ENCODE results near the gene IMPA2. TPM values are rescaled to one million over a fixed set of nuclear protein-coding genes. Genes with fewer than 3 reads are reported as not detected.

The IMPA2 gene
- total and polyA plus RNA-seq, 2 of the 4 experiments (the other 2 are of a cell fraction), result 5.4 to 5.5 TPM

DNA sequence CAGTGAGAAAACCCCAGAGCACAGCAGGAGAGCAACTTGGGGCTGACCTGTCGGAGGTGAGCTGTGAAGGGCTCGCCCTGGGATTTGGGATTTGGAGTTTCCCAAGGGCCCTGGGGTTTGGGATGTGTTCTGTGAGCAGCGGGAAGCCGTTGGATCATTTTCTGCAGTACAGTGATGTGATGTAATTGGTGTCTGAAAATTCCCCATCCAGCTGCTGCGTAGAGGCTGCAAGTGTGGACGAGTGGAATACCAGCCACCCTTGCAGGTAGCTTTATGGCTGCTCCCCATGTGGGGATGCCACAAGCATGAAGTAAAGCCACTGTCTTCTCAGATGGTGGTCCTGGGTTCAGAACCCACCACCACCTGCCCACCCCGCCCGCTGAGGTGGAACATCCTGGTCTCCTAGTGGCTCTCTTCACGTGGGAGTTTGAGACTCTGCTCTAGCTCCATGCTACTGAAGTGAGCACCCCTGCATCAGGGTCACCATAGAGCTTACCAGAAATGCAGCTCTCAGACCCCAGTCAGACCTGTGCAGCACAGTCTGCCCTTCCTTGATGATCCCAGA, 15.0 kb downstream of the IMPA2 start:
- no peaks in the 10 kb centered on the region for H3K9me3 ChIP-seq (ENCODE audit: control insufficient read depth, insufficient read depth, low read length)
- peaks cover 2% of the 10 kb centered on the region; the same call in 1 of the 2 replicates for H3K36me3 ChIP-seq (ENCODE audit: control insufficient read depth, insufficient read depth, low read length)
- H3K4me3 ChIP-seq (ENCODE audit: insufficient read depth, low read depth, low read length), result no peak overlapping the region
- H3K27ac ChIP-seq (ENCODE audit: insufficient read depth, low read length), result no peak overlapping the region
- dilution Hi-C loops (cut with HindIII; ENCODE audit: low sequenced_read_pairs, unreplicated experiment), result no loop called here
- in situ Hi-C loops (cut with MboI; ENCODE audit: low sequenced_read_pairs), result loop anchor here (5.0 kb wide), 1 partner anchor 59 kb away; no protein-coding TSS in a partner anchor
- no TSS peak for BruUV-seq (replicated peaks)
- peaks cover 11% of the 10 kb centered on the region for H3K4me1 ChIP-seq (ENCODE audit: control insufficient read depth, insufficient read depth, low read length)
- H4K20me1 ChIP-seq (ENCODE audit: insufficient read depth, low read length), result peaks cover 5% of the 10 kb centered on the region; the same call in 1 of the 2 replicates
- H3K79me1 ChIP-seq (ENCODE audit: low read depth in 1 of 2, low read length in 2 of 2), result peaks cover 1 to 16% of the 10 kb centered on the region in 2 experiments; a peak in 2 of 4 replicates
- no peak overlapping the region for H3K4ac ChIP-seq (ENCODE audit: low read depth, low read length)
- ATAC-seq (ENCODE audit: low read depth) (no peak), DNase-seq (no peak)
- no peaks in the 10 kb centered on the region for H3K27me3 ChIP-seq (ENCODE audit: control insufficient read depth, insufficient read depth, low read length)
- no peak overlapping the region for H2BK120ac ChIP-seq (ENCODE audit: low read depth, low read length)
- no peak overlapping the region for H4K91ac ChIP-seq (ENCODE audit: insufficient read depth, low read depth, low read length)
- no peak overlapping the region for H3K18ac ChIP-seq (ENCODE audit: low read depth, low read length)
- H4K8ac ChIP-seq (ENCODE audit: low read depth in 2 of 2, low read length in 2 of 2), result no peak overlapping the region
- no peak overlapping the region for H3K56ac ChIP-seq (ENCODE audit: extremely low read depth, insufficient read depth, low read length)
- H2AFZ ChIP-seq (replicated peaks; ENCODE audit: low read length, poor library complexity), result no peak overlapping the region
- H3K23ac ChIP-seq (ENCODE audit: low read depth, low read length), result no peak overlapping the region
- ChIA-PET CTCF (interaction anchor here (0.6 to 7.5 kb wide), 11 partner anchors 8 to 263 kb away, joined by 3 to 109 read pairs (median 4); no protein-coding TSS in a partner anchor), POLR2A (ENCODE audit: unreplicated experiment) (no interaction called here)
- no peak overlapping the region for H4K5ac ChIP-seq (ENCODE audit: low read depth, low read length)
- H2AK9ac ChIP-seq (replicated peaks; ENCODE audit: low read depth, low read length, poor library complexity), result no peak overlapping the region
- H3K4me2 ChIP-seq (ENCODE audit: low read depth, low read length), result no peak overlapping the region
- no peak overlapping the region for H3K9ac ChIP-seq (ENCODE audit: low read depth, low read length)
- no peak overlapping the region for H2BK5ac ChIP-seq (ENCODE audit: low read depth, low read length, poor library complexity, severe bottlenecking)
- no peak overlapping the region for H2AK5ac ChIP-seq (ENCODE audit: low read depth, low read length)
- peaks cover 3% of the 10 kb centered on the region; the same call in 1 of the 2 replicates for H3K9me1 ChIP-seq (ENCODE audit: insufficient read depth, low read length)
- no peak overlapping the region for H2BK15ac ChIP-seq (ENCODE audit: low read depth, low read length)
- 83% methylated on average over 1 of the region's 9 CpGs; no CpG with 5 or more reads in 1 of the 2 experiments for WGBS, 2 experiments (ENCODE audit: extremely low coverage in 2 of 2, insufficient read length in 1 of 2)
- no peak for TF ChIP-seq MAZ (IDR thresholded peaks at IDR 0.05; ENCODE audit: borderline replicate concordance, low read depth, low read length)
- TF ChIP-seq CEBPB (IDR thresholded peaks at IDR 0.05; ENCODE audit: low read depth, low read length), result no peak
- TF ChIP-seq SMC3 (IDR thresholded peaks at IDR 0.05; ENCODE audit: low read depth, low read length), result no peak
- no peak for TF ChIP-seq NFE2L2 (IDR thresholded peaks at IDR 0.05; ENCODE audit: low read depth, low read length)
- no peak for TF ChIP-seq CHD1 (IDR thresholded peaks at IDR 0.05; ENCODE audit: low read depth, low read length)
- no peak for TF ChIP-seq RCOR1 (IDR thresholded peaks at IDR 0.05; ENCODE audit: insufficient replicate concordance, low read length)
- TF ChIP-seq MAFK (IDR thresholded peaks at IDR 0.05; ENCODE audit: low read depth, low read length), result no peak
- TF ChIP-seq, protein P1, sequence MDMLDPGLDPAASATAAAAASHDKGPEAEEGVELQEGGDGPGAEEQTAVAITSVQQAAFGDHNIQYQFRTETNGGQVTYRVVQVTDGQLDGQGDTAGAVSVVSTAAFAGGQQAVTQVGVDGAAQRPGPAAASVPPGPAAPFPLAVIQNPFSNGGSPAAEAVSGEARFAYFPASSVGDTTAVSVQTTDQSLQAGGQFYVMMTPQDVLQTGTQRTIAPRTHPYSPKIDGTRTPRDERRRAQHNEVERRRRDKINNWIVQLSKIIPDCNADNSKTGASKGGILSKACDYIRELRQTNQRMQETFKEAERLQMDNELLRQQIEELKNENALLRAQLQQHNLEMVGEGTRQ (IDR thresholded peaks at IDR 0.05; ENCODE audit: low read depth, low read length), result no peak
- TF ChIP-seq FOS (IDR thresholded peaks at IDR 0.05; ENCODE audit: low read depth, low read length), result no peak
- TF ChIP-seq BHLHE40 (IDR thresholded peaks at IDR 0.05; ENCODE audit: low read depth, low read length), result no peak
- no peak for TF ChIP-seq MXI1 (IDR thresholded peaks at IDR 0.05; ENCODE audit: borderline replicate concordance, low read depth, low read length)
- TF ChIP-seq, protein P2, sequence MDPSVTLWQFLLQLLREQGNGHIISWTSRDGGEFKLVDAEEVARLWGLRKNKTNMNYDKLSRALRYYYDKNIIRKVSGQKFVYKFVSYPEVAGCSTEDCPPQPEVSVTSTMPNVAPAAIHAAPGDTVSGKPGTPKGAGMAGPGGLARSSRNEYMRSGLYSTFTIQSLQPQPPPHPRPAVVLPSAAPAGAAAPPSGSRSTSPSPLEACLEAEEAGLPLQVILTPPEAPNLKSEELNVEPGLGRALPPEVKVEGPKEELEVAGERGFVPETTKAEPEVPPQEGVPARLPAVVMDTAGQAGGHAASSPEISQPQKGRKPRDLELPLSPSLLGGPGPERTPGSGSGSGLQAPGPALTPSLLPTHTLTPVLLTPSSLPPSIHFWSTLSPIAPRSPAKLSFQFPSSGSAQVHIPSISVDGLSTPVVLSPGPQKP (IDR thresholded peaks at IDR 0.05; ENCODE audit: borderline replicate concordance, low read depth, low read length), result no peak
- TF ChIP-seq, protein P3, sequence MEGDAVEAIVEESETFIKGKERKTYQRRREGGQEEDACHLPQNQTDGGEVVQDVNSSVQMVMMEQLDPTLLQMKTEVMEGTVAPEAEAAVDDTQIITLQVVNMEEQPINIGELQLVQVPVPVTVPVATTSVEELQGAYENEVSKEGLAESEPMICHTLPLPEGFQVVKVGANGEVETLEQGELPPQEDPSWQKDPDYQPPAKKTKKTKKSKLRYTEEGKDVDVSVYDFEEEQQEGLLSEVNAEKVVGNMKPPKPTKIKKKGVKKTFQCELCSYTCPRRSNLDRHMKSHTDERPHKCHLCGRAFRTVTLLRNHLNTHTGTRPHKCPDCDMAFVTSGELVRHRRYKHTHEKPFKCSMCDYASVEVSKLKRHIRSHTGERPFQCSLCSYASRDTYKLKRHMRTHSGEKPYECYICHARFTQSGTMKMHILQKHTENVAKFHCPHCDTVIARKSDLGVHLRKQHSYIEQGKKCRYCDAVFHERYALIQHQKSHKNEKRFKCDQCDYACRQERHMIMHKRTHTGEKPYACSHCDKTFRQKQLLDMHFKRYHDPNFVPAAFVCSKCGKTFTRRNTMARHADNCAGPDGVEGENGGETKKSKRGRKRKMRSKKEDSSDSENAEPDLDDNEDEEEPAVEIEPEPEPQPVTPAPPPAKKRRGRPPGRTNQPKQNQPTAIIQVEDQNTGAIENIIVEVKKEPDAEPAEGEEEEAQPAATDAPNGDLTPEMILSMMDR (conservative IDR thresholded peaks at IDR 0.05; ENCODE audit: low read depth, low read length), result no peak
- intact Hi-C loops (cut with micrococcal nuclease), result loop anchor here (5.0 kb wide), 1 partner anchor 339 kb away; no protein-coding TSS in a partner anchor
- H3K14ac ChIP-seq (replicated peaks; ENCODE audit: low read depth, low read length), result no peak overlapping the region
- H2BK20ac ChIP-seq (ENCODE audit: low read depth, low read length), result no peak overlapping the region
